Progenitor cell of endocrine pancreas (in vitro differentiated cells): Measurements from ENCODE around the gene GARIN5A. TPM values are rescaled to one million over a fixed set of nuclear protein-coding genes. Genes with fewer than 3 reads are reported as not detected.
A peak's percentile ranks its signal among the peaks of the same experiment; 100 is the strongest.

Experiments used
- DNase-seq: peaks from one replicate; pipeline ENCODE4 v3.0.0; 2021; ENCODE audit warnings: low spot score; ENCODE audit not compliant: unreplicated experiment
- H3K27ac Mint-ChIP-seq: 2 replicates; pipeline ENCODE4 v1.8.0; 2021; ENCODE audit warnings: mild to moderate bottlenecking, moderate library complexity, mixed read lengths
- H3K27me3 Mint-ChIP-seq: 2 replicates; pipeline ENCODE4 v1.8.0; 2021; ENCODE audit warnings: mixed read lengths
- H3K36me3 Mint-ChIP-seq: 2 replicates; pipeline ENCODE4 v1.8.0; 2022; ENCODE audit warnings: mixed read lengths; ENCODE audit not compliant: insufficient read depth
- H3K4me1 Mint-ChIP-seq: 2 replicates; pipeline ENCODE4 v1.8.0; 2021; ENCODE audit warnings: low read depth, mixed read lengths
- H3K4me3 Mint-ChIP-seq: 2 replicates; pipeline ENCODE4 v1.8.0; 2021; ENCODE audit warnings: low read depth, mild to moderate bottlenecking, moderate library complexity, mixed read lengths
- H3K9me3 Mint-ChIP-seq: 2 replicates; pipeline ENCODE4 v1.8.0; 2021; ENCODE audit warnings: low read depth, mixed read lengths
- CTCF ChIP-seq: fragments of 200-600 bp; sonication (generic); IDR thresholded peaks from one replicate; pipeline ENCODE4 v1.5.0; 2021; ENCODE audit warnings: antibody characterized with exemption, mild to moderate bottlenecking; ENCODE audit not compliant: unreplicated experiment
- total RNA-seq: library from RNA; stranded (reverse); gene quantifications from 2 replicates; pipeline ENCODE4 v1.2.1, GENCODE V29; 2021

GARIN5A gene
- total RNA-seq, 1 donor from 2014 or later, result 11.6 TPM

GRCh38 chr19:50510700-50511068 is 34.0 kb upstream of the GARIN5A start:
- Mint-ChIP-seq H3K36me3 (no peaks in the 10 kb centered on the region), H3K27ac (peak overlapping the region; percentile 92), H3K4me3 (peak overlapping the region; percentile 80), H3K4me1 (peaks cover 6% of the 10 kb centered on the region), H3K9me3 (no peaks in the 10 kb centered on the region), H3K27me3 (no peaks in the 10 kb centered on the region)
- TF ChIP-seq CTCF, result no peak
- no peak for DNase-seq

- no peaks in the 10 kb centered on the region for H3K36me3 Mint-ChIP-seq
- DNase-seq, result no peak
- H3K27me3 Mint-ChIP-seq, result no peaks in the 10 kb centered on the region
- H3K4me3 Mint-ChIP-seq, result peak overlapping the region; percentile 80
- H3K27ac Mint-ChIP-seq, result peak overlapping the region; percentile 92
- no peak for TF ChIP-seq CTCF
- H3K4me1 Mint-ChIP-seq, result peaks cover 6% of the 10 kb centered on the region
- no peaks in the 10 kb centered on the region for H3K9me3 Mint-ChIP-seq
These were observed 33.5 kb upstream of the GARIN5A start for GRCh38 chr19:50510121-50510670.

GRCh38 chr19:50509366-50509765 is 32.7 kb upstream of the GARIN5A start:
- no peak for TF ChIP-seq CTCF
- no peak overlapping the region for H3K4me3 Mint-ChIP-seq
- H3K9me3 Mint-ChIP-seq, result no peaks in the 10 kb centered on the region
- no peaks in the 10 kb centered on the region for H3K27me3 Mint-ChIP-seq
- DNase-seq, result no peak
- no peaks in the 10 kb centered on the region for H3K36me3 Mint-ChIP-seq
- no peak overlapping the region for H3K27ac Mint-ChIP-seq
- peaks cover 6% of the 10 kb centered on the region for H3K4me1 Mint-ChIP-seq

GRCh38 chr19:50508843-50509190 is 32.2 kb upstream of the GARIN5A start:
- Mint-ChIP-seq H3K27me3 (no peaks in the 10 kb centered on the region), H3K9me3 (no peaks in the 10 kb centered on the region), H3K27ac (no peak overlapping the region), H3K4me1 (peaks cover 6% of the 10 kb centered on the region), H3K4me3 (no peak overlapping the region), H3K36me3 (no peaks in the 10 kb centered on the region)
- TF ChIP-seq CTCF, result no peak
- no peak for DNase-seq

- Mint-ChIP-seq H3K27ac (no peak overlapping the region), H3K27me3 (no peaks in the 10 kb centered on the region), H3K9me3 (no peaks in the 10 kb centered on the region), H3K4me1 (peaks cover 6% of the 10 kb centered on the region), H3K36me3 (no peaks in the 10 kb centered on the region), H3K4me3 (no peak overlapping the region)
- TF ChIP-seq CTCF, result no peak
- DNase-seq, result no peak
These were observed 30.7 kb upstream of the GARIN5A start for GRCh38 chr19:50507376-50507775.
